ENCODE measurements around the gene PACRG. TPM values are rescaled to one million over a fixed set of nuclear protein-coding genes. Genes with fewer than 3 reads are reported as not detected.

The PACRG gene
- polyA plus RNA-seq, 1 of the 3 experiments (the other 2 are of a cell fraction), result 0.56 TPM

- TF ChIP-seq ZBTB33 (IDR thresholded peaks at IDR 0.05; ENCODE audit: borderline replicate concordance, low read depth) (no peak), USF2 (IDR thresholded peaks at IDR 0.05; ENCODE audit: borderline replicate concordance, low read depth, low read length) (peak; percentile 64; the same call in 1 of the 2 replicates), SMC3 (IDR thresholded peaks at IDR 0.05; ENCODE audit: low read depth, low read length) (peak; percentile 14; the same call in 1 of the 2 replicates), MAX (IDR thresholded peaks at IDR 0.05; ENCODE audit: low read depth) (no peak), RCOR1 (IDR thresholded peaks at IDR 0.05; ENCODE audit: low read length) (peak; percentile 77)
These were observed 121.5 kb downstream of the PACRG start (continued) for GRCh38 chr6:162849269-162849668.

- Histone ChIP-seq H3K79me2 (ENCODE audit: insufficient read depth) (no peaks in the 10 kb centered on the region), H2AFZ (ENCODE audit: low read depth) (no peak overlapping the region), H3K4me1 (ENCODE audit: control insufficient read depth in 1 of 2, insufficient read depth in 2 of 2, low read depth in 1 of 2, low read length in 1 of 2) (peaks cover 0 to 14% of the 10 kb centered on the region in 2 experiments; a peak in 2 of 4 replicates), H3K9me2 (no peaks in the 10 kb centered on the region), H3K4me3 (ENCODE audit: low read depth in 2 of 2, low read length in 1 of 2) (no peak overlapping the region), H3K36me3 (replicated peaks in 1 of 2; ENCODE audit: control insufficient read depth in 1 of 2, insufficient read depth in 2 of 2, low read length in 1 of 2) (no peaks in the 10 kb centered on the region), H3K4me2 (no peak overlapping the region), H3K27ac (ENCODE audit: low read depth in 2 of 2, low read length in 1 of 2) (no peak overlapping the region), H3F3A (replicated peaks; ENCODE audit: insufficient read depth) (no peaks in the 10 kb centered on the region), H4K20me1 (ENCODE audit: insufficient read depth) (no peaks in the 10 kb centered on the region), H3K9ac (no peak overlapping the region), H3K9me3 (no peaks in the 10 kb centered on the region), H3K27me3 (ENCODE audit: insufficient read depth) (no peaks in the 10 kb centered on the region)
- POLR2A ChIA-PET, result no interaction called here
- WGBS (ENCODE audit: low lambda C conversion rate), result 61% methylated on average over 6 of the region's 6 CpGs
- DNase-seq, result no peak
- TF ChIP-seq REST (IDR thresholded peaks at IDR 0.05; ENCODE audit: low read depth, low read length) (no peak), MXI1 (IDR thresholded peaks at IDR 0.05; ENCODE audit: low read depth, low read length) (no peak)
- CTCF ChIA-PET, result no interaction called here
These were observed 124.4 kb downstream of the PACRG start for GRCh38 chr6:162852192-162852591.
